ENCODE measurements around the gene SYTL3. TPM values are rescaled to one million over a fixed set of nuclear protein-coding genes. Genes with fewer than 3 reads are reported as not detected.
A peak's percentile ranks its signal among the peaks of the same experiment; 100 is the strongest.
"Not testable (repeated sequence)": the region's sequence is repeated elsewhere in the genome, so short reads cannot be mapped to it uniquely, and the experiment has no call there.

The SYTL3 gene
- total and polyA plus RNA-seq, 2 donors from 2014 or later = 3.1 to 16.0 TPM

DNA sequence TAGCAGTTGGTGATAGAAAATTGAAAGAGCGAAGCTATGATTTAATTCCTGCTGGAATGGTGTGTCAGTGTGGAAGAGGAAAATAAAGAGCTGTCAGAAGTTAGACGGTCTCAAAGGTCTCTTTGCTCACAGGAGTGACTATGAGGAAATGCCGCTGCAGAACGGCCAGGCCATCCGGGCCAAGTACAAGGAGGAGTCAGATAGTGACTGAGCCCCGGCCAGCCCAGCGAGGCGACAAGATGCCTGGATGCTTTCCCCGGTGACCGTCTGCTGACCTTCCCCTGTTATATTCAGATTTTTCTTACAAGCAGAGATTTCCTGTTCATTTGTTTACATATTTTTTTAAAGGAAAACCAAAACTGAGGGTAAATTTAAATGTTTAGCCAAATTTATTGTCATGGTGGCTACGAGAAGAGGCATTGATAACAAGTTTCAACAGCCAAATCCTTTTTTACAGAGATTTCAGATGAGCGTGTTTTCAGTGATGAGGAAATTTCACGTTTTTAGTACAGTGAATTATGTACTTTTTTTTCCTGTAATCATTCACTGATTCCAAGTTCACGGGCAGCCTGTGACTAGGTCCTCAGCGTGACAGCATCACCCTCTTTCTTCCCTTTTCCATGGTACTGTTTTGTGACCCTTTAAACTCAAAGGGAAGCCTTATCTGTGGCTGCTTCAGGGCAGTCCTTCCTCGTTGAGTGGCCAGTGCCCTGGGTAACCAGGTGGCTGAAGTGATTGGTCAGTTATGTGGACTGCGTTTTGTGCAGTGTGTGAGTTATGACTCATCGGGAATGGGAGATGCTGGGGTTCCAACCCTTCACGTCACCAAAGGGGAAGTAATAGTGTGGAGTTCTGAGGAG is 17.9 kb upstream of the SYTL3 start:
- Histone ChIP-seq H3K9me3 (ENCODE audit: control insufficient read depth in 2 of 3, insufficient read depth in 1 of 3, low read length in 3 of 3) (no peaks in the 10 kb centered on the region), H3K27ac (ENCODE audit: low read depth in 2 of 2, low read length in 2 of 2) (peak overlapping the region; percentile 51 to 76), H3K27me3 (ENCODE audit: control insufficient read depth, insufficient read depth, low read length) (no peaks in the 10 kb centered on the region), H3K4me1 (ENCODE audit: control insufficient read depth in 2 of 3, insufficient read depth in 2 of 3, low read depth in 1 of 3, low read length in 3 of 3) (peaks cover 0 to 8% (median 7%) of the 10 kb centered on the region in 3 donors), H3K36me3 (ENCODE audit: control insufficient read depth in 2 of 3, insufficient read depth in 3 of 3, low read length in 3 of 3) (peaks cover 5 to 18% (median 8%) of the 10 kb centered on the region in 3 donors), H3K4me3 (ENCODE audit: low read length in 3 of 3) (peak overlapping the region in 2 of 3 donors; percentile 12 to 24), H3K9ac (ENCODE audit: low read length in 3 of 3) (peak overlapping the region in 1 of 3 donors; percentile 59)
- DNase-seq (peak in 3 of 5 donors; percentile 54 to 91 (median 72)), FAIRE-seq (peak; percentile 91)
- TF ChIP-seq, protein P1, sequence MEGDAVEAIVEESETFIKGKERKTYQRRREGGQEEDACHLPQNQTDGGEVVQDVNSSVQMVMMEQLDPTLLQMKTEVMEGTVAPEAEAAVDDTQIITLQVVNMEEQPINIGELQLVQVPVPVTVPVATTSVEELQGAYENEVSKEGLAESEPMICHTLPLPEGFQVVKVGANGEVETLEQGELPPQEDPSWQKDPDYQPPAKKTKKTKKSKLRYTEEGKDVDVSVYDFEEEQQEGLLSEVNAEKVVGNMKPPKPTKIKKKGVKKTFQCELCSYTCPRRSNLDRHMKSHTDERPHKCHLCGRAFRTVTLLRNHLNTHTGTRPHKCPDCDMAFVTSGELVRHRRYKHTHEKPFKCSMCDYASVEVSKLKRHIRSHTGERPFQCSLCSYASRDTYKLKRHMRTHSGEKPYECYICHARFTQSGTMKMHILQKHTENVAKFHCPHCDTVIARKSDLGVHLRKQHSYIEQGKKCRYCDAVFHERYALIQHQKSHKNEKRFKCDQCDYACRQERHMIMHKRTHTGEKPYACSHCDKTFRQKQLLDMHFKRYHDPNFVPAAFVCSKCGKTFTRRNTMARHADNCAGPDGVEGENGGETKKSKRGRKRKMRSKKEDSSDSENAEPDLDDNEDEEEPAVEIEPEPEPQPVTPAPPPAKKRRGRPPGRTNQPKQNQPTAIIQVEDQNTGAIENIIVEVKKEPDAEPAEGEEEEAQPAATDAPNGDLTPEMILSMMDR (IDR thresholded peaks at IDR 0.05; ENCODE audit: borderline replicate concordance, extremely low read depth, insufficient read depth) = no peak
- intact Hi-C loops (cut with DNase I) = no loop called here

DNA sequence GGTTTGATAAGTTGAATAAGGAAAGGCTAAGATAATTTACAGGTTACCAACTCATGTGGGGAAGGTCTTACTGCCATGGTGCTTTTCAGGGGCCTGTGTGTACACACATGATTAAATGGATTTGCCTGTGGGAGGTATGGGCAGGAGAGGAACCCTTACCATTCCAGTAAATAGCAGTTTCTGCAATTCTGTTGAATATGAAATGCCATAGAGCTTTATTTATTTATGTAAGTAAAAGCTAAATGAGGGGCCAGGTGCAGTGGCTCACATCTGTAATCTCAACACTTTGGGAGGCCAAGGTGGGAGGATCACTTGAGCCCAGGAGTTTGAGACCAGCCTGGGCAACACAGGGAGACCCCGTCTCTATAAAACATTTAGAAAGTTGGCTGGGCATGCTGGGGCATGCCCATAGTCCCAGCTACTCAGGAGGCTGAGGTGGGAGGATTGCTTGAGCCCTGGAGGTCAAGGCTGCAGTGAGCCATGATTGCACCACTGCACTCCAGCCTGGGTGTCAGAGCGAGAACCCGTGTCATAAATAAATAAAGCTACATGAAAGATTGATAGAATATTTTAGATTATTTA is 17.2 kb upstream of the SYTL3 start:
- H3K27ac ChIP-seq (ENCODE audit: low read depth in 2 of 2, low read length in 2 of 2) = peak overlapping the region; percentile 1 to 51
- H3K4me1 ChIP-seq (ENCODE audit: control insufficient read depth in 2 of 3, insufficient read depth in 2 of 3, low read depth in 1 of 3, low read length in 3 of 3); intact Hi-C loops (cut with DNase I); H3K4me3 ChIP-seq (ENCODE audit: low read length in 3 of 3); FAIRE-seq; H3K9ac ChIP-seq (ENCODE audit: low read length in 3 of 3); H3K9me3 ChIP-seq (ENCODE audit: control insufficient read depth in 2 of 3, insufficient read depth in 1 of 3, low read length in 3 of 3); H3K27me3 ChIP-seq (ENCODE audit: control insufficient read depth, insufficient read depth, low read length); DNase-seq: not testable (repeated sequence)
- H3K36me3 ChIP-seq (ENCODE audit: control insufficient read depth in 2 of 3, insufficient read depth in 3 of 3, low read length in 3 of 3) = peaks cover 4 to 25% (median 10%) of the 10 kb centered on the region in 3 donors

DNA sequence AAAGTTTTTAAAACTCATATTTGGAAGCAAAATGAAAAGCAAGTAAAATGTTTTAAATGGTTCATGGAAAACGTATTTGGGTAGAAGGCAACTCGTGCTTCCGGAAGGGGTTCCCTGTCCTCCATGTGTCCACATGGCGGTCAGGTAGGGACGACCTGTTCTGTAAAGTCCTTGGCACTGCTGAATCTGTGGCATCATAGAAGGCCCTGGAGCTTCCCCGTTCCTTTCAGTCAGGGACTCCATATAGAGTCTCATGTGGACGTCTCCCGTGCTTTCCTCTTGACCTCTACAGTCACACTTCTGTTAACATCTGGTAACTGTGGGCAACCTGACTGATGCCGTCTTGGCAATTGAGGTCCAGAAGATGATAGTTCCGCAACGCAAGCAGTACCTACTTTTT is 16.7 kb upstream of the SYTL3 start:
- Histone ChIP-seq H3K27ac (ENCODE audit: low read depth in 2 of 2, low read length in 2 of 2) (no peak overlapping the region), H3K36me3 (ENCODE audit: control insufficient read depth in 2 of 3, insufficient read depth in 3 of 3, low read length in 3 of 3) (peaks cover 4 to 27% (median 10%) of the 10 kb centered on the region in 3 donors)
- no peak for FAIRE-seq

More for the DNA sequence above, 16.7 kb upstream of the SYTL3 start:
- Histone ChIP-seq H3K4me3 (ENCODE audit: low read length in 3 of 3) (no peak overlapping the region), H3K9ac (ENCODE audit: low read length in 3 of 3) (no peak overlapping the region), H3K9me3 (ENCODE audit: control insufficient read depth in 2 of 3, insufficient read depth in 1 of 3, low read length in 3 of 3) (no peaks in the 10 kb centered on the region), H3K27me3 (ENCODE audit: control insufficient read depth, insufficient read depth, low read length) (no peaks in the 10 kb centered on the region), H3K4me1 (ENCODE audit: control insufficient read depth in 2 of 3, insufficient read depth in 2 of 3, low read depth in 1 of 3, low read length in 3 of 3) (peaks cover 0 to 7% (median 6%) of the 10 kb centered on the region in 3 donors)
- no peak for DNase-seq
- intact Hi-C loops (cut with DNase I) = no loop called here
- TF ChIP-seq, protein P1 (IDR thresholded peaks at IDR 0.05; ENCODE audit: borderline replicate concordance, extremely low read depth, insufficient read depth) = no peak
